GM18861 (cell line): ENCODE data around the gene CUL1.
A peak's percentile ranks its signal among the peaks of the same experiment; 100 is the strongest.

Source experiments
- ATAC-seq: cut with Tn5 transposase; IDR thresholded peaks from one replicate; pipeline ENCODE4 v1.9.1; 2021; ENCODE audit not compliant: unreplicated experiment

The CUL1 gene

DNA sequence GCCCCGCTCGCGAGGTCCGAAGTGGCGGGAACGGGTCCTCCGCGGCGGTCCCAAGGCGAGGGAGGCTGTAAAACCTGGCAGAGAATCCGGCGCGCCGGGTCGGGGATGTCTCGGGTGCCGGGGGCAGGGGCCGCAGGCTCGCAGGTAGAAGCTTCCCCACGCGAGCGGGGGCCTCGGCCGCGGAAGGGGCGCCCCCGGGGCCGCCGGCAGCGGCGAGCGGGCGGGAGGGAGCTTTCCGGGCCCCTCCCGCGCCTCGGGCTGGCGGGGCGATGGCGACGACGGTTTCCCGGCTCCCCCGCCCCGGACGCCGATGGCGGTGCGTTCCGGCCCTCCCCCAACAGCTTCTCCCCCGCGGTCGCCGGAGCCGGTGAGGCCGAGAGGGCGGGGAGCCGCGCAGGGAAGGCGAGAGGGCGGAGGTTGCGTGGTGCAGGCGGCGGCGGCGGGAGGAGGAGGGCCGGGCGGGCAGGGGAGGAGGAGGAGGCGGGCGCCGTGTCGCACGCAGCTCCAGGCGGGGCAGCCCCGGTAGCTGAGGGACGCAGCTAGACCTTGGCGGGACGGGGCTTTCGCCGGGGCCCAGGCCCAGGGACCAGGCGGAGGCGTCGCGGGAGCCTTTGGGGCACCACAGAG, at the start of gene CUL1:
Gene CUL1 (plus strand): TSS at position 507 of the 627 bp plus-strand sequence. CDS start 31,220 bp downstream, outside the sequence.
- ATAC-seq = peak; percentile 44

DNA sequence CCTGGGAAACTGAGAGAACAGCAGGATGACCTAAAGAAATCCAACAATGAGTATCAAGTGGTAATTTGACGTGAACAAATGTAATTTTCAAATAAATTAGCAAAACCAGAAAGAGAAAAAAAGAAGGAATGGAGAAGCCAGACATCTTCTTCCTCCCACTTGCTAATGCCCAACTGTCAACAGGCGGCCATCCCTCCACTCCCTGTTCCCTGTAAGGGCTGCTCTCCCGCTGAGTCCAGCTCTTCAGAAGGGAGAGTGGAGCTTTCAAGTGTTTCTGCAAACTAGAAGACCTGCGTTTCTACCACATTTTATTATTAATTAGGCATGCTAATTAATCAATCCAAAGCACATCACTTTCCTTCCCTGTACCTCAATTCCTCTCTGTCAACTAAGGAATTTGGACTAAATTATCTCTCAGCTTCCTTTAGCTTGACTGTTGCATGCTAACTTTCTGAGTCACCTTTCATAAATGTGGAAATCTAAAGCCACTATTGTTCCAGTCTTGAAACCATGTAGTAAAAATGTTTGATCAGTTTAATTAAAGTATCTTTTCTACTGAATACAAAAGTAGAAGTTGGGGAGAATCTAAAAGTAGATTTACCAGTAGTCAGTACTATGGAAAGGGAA, 48.4 kb upstream of the CUL1 start:
- no peak for ATAC-seq

DNA sequence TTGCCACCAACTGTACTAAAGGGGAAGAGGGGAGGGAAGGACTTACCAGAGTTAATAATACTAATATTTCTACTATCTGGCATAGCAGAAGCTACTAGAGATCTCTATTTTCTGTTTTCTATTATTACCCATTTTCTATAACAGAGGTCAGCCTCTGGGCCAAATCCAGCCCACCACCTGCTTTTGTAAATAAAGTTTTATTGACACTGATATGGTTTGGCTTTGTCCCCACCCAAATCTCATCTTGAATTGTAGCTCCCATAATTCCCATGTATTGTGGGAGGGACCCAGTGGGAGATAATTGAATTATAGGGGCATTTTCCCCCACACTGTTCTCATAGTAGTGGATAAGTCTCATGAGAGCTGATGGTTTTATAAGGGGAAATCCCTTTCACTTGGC, 45.9 kb upstream of the CUL1 start:
- ATAC-seq = no peak

DNA sequence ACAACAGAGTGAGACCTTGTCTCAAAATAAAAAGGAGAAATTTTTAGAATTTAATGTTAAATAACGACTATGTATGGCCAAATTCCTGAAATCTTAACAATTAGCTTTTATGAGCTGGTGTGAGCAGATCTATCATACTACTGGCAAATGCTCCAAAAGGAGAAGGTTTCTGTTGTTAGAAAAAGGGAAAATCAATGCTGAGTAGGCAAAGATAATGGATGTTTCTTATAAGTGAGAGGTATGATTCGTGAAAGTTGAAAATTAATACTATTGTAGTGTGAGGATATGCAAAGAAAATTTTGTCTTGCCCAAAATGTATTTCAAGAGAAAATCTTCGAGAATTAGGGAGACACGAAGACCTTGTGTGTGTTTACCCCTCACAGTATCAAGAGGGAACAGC, 40.8 kb upstream of the CUL1 start:
- ATAC-seq = no peak

DNA sequence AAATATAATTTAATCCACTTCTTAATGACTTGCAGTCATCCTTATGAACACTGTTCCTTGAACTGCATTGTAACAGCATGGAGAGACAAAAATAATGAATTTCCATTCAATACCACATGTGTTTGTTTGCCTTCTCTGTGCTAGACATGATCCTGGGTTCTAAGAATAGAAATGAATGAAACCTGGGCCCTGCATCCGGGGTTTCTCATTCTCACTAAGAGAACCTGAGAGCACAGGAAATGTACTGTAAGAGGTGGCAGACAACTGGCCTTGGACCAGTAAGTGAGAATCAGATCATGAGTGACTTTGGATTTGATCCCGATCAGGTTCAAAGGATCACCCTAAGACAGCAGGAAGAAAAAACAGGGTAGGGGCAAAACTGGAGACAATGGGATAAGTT, 37.2 kb upstream of the CUL1 start:
- ATAC-seq = no peak

DNA sequence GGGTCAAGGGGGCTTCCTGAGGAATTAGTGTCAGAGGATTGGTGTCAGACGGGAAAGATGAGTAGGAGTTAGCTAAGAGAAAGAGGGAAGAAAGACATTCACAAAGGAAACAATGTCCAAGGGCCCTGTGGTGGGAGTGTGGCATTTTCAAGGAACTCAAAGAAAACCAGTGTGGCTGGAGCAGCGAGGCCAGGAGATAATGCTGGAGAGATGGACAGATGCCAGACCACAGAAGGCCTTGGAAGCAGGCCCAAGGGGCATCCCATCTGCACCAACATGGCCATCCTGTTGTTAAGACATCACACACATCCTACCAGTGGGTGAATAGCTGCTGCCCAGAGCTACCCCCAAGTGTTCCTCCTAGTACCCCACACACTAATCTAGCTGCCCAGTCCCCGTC, 36.1 kb upstream of the CUL1 start:
- no peak for ATAC-seq

DNA sequence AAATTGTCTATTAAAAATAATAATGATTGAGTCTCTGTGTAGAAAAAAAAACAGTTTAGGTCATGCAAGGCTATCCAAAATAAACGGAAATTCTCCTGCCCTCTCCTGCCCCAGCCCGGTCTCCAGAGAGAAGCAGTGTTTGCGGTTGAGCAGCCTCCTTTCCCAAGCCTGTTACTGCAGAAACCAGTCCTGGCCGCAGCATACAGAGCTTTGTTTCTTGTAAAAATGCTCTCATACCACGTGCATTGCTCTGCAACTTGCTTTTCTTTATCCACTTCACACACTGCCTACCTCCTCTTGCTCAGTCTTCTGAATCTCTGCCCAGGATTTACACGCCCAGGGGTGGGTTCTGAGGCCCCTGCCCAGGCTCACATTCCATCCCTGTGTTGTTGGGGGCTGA, 34.4 kb upstream of the CUL1 start:
- no peak for ATAC-seq

DNA sequence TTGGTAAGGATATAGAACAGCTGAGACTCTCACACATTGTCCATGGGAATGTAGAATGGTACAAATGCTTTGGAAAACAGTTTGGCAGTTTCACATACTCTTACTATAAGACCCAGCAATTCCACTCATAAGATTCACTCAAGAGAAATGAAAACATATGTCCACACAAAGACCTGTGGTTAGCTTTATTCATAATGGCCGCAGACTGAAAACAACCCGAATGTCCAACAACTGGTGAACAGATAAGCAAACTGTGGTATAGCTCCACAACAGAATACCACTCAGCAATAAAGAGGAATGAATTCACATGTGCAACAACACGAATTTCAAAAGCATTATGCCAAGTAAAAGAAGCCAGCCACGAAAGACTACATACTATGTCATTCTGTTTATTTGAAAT, 33.5 kb upstream of the CUL1 start:
- ATAC-seq = no peak

DNA sequence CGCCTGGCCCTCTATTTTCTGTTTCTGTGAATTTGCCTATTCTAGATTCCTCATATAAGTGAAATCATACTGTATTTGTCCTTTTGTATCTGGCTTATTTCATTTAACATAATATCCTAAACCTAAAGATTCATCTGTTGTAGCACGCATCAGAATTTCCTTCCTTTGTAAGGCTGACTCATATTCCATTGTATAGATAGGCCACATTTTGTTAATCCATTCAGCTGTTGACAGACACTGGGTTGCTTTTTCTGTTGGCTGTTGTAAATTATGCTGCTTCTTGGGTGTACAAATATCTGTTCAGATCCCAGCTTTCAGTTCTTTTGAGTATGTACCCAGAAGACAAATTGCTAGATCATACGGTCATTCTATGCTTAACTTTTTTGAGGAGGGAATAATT, 28.8 kb upstream of the CUL1 start:
- no peak for ATAC-seq

DNA sequence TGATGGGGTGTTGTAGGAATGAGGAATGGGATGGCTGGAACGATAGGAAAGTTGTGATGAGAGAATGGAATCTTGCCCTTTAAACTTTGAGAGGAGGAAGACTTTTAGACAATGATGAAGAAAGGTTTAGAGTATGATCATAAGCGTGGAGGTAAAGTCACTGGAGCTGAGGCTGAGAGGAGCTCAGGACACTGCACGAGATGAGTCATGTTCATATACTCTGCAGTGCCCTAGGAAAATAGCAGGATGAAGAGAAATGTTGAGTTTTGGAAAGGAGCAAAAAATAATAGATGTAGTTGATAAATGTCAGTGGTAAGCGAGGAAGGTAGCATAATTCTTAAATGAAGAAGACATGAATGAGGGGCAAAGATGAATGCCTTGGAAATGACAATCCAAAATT, 28.3 kb upstream of the CUL1 start:
- ATAC-seq = no peak

DNA sequence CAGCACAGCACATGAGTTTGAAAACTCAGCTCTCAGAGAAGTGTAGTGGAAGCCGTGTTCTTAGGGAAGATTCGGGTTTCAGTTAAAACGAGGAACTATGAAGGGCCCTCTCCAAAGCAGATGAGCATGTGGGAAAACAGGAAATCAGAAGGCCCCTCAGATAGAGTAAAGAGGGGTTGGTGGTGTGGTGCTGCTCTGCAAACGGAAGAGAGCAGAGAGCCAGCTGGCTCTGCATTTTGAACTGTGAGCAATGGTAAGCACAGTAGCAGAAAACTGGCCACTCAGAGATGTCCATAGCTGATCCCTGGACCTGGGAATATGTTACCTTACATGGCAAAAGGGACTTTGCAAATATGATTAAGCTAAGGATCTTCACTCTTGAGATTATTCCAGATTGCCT, 27.9 kb upstream of the CUL1 start:
- ATAC-seq = no peak

DNA sequence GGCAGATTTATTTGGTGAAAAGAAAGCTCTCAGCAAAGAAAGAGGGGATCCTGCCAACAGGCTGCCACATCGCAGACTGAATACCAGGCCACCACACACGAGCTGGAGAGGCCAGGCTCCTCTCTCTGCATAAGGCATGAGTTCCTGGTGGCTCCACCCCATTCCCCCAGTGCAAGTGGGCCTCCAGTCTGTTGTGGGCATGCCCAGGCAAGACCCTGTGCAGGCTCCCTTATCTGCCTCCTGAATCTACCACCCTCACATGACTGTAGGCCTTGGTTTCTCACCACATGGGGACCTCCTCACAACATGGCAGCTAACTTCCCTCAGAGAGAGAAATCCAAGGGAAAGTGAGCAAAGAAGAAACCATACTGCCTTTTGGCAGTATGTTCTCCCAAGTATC, 26.7 kb upstream of the CUL1 start:
- ATAC-seq = no peak

DNA sequence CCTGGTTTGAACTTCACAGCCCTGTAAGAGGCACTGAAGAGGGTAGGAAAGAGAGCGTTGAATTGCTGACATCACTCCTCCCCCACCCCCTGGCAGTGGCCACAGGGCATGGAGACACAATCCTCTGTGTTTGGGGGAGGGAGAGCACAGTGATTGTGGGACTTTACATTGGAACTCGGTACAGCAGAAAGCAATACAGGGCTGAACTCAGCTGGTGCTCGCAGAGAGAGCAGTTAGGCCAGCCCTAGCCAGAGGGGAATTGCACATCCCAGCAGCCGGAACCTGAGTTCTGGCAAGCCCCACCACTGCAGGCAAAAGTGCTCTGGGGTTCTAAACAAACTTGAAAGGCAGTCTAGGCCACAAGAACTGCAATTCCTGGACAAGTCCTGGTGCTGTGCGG, 24.0 kb upstream of the CUL1 start:
- no peak for ATAC-seq

DNA sequence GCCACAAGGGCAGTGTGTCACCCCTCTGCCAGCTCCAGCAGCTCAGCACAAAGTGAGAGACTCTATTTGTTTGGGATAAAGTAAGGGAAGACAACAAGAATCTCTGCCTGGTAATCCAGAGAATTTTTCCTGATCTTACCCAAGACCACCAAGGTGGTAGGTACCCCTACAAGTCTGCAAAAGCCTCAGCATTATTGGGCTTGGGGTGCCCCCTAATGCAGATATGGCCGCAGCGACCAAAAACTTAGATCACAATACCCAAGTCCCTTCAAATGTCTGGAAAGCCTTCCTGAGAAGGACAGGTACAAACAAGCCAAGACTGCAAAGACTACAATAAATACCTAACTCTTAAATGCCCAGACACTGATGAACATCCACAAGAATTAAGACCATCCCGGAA, 22.4 kb upstream of the CUL1 start:
- ATAC-seq = no peak

DNA sequence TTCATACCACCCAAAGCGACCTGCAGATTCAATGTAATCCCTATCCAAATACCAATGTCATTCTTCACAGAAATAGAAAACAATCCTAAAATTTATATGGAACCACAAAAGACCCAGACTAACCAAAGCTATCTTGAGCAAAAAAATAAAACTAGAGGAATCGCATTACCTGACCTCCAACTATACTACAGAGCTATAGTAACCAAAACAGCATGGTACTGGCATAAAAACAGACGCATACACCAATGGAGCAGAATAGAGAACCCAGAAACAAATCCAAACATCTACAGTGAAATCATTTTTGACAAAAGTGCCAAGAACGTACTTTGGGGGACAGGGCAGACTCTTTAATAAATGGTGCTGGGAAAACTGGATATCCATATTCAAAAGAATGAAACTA, 16.9 kb upstream of the CUL1 start:
- ATAC-seq = no peak

DNA sequence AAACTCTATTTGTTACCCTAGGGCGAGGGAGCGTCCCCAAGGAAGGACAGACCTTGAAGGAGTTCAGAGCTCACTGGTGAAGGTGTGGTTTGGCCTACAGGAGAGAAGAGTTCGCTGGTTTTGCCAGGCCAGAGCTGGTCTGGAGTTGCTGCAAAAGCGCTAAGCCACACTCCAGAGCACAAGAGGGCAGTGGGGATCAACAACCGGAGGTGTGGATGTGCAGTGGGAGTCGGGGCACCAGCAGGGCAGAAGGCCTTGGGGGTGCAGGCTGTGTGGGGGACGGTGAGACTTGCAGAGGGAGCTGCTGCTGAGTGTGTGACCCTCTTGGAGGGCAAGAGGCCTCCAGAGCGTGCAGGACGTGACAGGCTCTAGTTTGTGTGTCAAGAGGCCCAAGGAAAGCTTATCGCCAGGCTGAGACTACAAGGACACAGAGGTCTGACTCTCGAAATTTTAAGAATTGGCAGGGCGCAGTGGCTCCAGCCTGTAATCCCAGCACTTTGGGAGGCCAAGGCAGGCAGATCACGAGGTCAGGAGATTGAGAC, 14.3 kb upstream of the CUL1 start:
- ATAC-seq = no peak

DNA sequence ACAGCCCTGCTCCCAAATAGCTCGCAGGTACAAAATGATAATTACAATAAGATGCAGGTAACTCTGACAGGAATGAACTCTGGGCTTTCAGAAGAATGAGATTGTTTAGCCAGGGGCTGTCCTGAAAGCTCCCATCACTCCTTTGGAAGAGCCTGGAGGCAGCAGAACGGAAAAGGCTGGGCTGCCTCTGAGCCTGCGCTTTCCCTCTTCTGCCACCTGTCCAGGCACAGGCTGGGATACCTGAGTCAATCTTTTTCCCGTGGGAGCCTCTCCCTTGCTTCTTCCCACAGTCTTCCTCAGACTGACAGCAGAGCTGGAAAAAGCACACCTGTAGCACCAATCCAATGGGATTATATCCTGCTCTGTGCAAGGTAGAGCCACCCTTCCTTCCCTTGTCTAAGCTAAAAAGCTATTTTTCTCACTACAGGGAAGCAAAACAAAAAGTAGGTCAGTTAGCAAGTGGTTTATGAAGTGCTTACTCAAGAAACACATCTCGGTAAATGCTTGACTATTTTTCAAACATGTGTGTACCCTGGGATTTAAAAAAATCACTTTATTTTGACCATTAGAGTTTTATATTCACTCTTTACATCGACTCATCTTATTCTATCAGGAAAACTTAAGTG, 12.3 kb upstream of the CUL1 start:
- no peak for ATAC-seq

DNA sequence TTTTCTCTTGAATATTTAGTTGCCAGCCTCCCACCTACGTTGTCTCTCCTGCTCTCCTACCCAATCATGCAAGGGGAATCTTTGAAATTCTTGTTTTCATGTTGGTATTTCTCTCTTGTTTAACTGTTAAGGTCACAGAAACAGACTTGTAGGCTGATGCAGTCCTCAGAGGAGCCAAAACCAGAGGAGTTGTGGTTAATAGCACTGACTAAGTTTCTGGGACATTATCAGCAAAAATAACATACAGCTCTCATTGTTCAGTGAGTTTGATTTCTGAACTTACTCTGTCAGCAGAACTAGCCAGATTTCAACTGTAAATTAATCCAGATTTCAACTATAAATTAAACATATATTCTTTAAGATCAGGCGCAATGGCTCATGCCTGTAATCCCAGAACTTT, 11.1 kb upstream of the CUL1 start:
- no peak for ATAC-seq

DNA sequence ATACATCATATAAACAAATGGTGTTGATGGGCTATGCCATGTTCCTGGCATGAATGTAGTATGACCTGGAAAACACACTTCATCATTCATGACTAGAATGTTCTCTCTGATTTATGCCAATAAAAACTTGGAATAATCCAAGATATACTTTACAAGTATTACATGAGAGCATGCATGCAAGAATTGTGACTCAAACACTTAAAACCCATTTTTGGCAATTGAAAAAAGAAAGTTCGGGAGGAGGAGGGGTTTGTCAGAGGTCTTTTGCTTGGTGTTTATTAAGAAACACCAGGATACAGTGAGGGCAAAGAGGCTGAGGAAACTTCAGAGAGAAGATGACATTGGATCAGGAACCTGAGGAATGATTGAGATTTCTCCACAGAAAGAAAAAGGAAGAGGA, 10.2 kb upstream of the CUL1 start:
- ATAC-seq = no peak

DNA sequence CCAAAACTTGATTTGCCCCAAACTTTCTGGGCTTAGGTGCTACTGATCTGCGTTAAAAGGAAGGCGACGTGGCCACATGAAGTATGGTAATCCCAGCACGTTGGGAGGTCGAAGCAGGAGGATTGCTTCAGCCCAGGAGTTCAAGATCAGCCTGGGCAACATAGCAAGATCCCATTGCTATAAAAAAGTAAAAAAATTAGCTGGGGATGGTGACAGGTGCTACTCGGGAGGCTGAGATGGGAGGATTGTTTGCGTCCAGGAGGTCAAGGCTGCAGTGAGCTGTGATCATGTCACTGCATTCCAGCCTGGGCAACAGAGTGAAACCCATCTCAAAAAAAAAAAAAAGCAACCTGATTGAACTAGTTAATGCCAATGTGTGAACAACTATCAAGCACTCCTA, 5.1 kb upstream of the CUL1 start:
- no peak for ATAC-seq

DNA sequence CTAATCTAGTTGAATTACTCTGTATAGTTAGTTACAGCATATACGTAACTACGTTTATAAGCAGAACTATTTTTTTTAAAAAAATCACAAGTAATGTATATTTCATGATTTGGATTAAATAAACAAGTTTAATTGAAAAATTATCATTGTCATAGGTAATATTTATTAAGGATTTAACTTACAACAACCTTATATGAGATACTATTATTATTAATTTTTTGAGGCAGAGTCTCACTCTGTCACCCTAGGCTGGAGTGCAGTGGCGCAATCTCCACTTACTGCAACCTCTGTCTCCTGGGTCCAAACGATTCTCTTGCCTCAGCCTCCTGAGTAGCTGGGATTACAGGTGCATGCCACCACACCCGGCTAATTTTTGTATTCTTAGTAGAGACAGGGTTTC, 4.1 kb upstream of the CUL1 start:
- ATAC-seq = no peak

DNA sequence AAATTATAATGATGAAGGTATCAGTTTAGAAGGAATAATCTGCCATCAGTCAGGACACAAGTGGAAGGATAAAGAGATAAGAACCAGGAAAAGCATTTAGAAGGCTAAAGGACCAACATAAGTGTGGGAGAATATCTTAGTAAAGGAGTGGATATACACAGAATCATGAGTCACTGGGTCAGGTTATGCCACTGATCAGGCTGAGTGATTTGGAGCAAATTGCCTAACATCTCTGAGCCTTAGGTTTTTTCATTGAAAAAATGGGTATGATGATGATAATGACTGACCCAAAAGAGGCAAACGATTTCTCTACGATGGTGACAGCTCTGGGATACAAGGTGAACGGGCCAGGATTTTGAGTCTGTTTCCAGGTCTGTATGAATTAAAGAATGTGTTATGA, 2.8 kb upstream of the CUL1 start:
- no peak for ATAC-seq

DNA sequence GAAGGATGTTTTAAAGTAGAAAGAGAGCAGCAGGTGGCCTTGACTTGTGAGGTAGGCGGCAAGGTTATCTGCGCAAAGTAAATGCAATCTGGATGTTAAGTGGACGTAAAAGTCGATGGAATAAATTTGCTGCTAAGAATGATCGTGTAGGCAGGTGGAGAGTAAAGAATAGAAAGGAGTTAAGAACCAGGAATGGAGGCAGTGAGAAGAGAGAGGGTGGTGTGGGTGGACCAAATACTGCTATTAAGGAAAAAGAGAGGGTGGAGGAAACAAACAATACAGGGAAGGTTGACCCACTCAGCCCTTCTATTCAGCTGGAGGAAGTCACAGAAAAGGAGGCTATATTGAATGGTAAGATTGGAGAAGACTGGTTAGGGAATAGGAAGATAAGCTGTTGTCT, 1.9 kb upstream of the CUL1 start:
- ATAC-seq = no peak
